Neural progenitor cell (in vitro differentiated cells): Measurements from ENCODE around the gene NPHP4.

Source experiments
- CTCF ChIP-seq: fragments of 200-600 bp; sonication (generic); IDR thresholded peaks from 2 replicates; pipeline ENCODE4 v1.5.1; 2017; ENCODE audit warnings: antibody characterized with exemption, mild to moderate bottlenecking
- EZH2 ChIP-seq: fragments of 200-600 bp; sonication (generic); IDR thresholded peaks from 2 replicates; pipeline ENCODE4 v1.6.1; 2017; ENCODE audit warnings: antibody characterized with exemption, mild to moderate bottlenecking, moderate library complexity
- EZH2phosphoT487 ChIP-seq: fragments of 200-600 bp; sonication (generic); IDR thresholded peaks from 2 replicates; pipeline ENCODE4 v1.6.1; 2017; ENCODE audit warnings: antibody characterized with exemption

GRCh38 chr1:5961601-5962000, 30.6 kb downstream of the NPHP4 start:
- TF ChIP-seq EZH2 (no peak), CTCF (no peak), EZH2phosphoT487 (no peak)
